GM21381 (cell line): ENCODE results near the gene NOPCHAP1.

Experiments used
- ATAC-seq: cut with Tn5 transposase; IDR thresholded peaks from one replicate; pipeline ENCODE4 v1.9.1; 2021; ENCODE audit warnings: mild to moderate bottlenecking, moderate library complexity; ENCODE audit not compliant: unreplicated experiment

NOPCHAP1 gene

DNA sequence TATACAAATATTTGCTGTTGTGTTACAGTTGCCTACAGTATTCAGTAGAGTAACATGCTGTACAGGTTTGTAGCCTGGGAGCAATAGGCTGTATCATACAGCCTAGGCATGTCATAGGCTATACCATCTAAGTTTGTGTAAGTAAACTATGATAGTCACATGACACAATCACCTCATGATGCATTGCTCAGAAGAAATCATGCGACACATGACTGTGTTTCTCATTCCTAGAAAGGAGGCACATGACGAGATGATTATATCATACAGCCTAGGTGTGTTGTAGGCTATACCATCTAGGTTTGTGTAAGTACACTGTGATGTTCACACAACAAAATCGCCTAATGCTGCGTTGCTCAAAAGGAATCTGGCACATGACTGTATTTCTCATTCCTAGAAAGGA, 31.9 kb downstream of the NOPCHAP1 start:
- ATAC-seq: no peak

DNA sequence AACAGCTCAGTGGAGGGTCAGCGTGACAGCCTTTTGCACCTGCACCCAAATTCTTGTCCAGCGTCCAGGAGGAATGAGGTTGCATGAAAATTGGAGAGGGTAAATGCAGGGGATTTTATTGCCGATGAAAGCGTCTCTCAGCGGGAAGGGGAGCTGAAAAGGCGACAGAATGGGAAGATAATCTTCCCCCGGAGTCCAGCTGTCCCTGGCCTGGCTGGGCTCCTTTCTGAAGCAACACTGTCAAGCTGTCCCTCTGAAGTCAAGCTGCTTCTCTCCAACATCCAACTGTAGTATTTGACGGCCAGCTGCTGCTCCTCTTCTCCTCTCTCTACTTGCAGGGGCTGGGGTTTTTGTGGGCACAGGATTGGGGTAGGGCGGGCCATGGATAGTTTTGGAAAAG, 32.7 kb downstream of the NOPCHAP1 start:
- ATAC-seq: no peak

DNA sequence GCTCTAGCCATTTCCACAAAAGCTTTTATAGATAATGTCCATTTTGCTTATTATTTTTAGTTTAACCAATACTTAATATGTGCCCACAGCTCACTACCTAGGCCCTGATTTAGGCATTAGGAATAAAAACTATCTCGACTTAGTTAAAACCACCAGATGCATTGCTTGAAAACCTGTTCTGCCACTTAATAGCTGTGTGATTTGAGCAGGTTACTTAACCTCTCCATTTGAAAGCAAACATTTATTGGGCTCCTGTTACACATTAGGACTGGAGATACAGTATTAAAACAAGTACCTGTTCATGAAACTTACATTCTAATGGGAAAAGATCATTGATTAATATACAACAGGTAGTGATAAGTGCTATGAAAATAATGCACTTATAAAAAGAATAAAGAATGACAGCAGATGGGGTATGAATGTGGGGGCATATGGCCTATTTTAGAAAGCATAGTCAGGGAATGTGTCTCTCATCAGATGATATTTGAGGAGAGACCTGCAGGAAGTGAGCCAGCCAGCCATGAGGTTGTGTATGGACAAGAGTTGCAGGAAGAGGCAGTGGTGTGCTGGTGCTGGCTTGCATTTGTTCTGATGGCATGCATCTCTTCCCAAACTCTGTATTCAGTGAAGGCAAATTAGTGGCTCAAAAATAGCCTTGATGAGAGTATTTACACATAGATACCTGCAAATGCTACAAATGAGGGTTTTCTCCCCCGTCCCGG, 34.3 kb downstream of the NOPCHAP1 start:
- ATAC-seq: no peak

GRCh38 chr12:105024928-105025327, 38.8 kb downstream of the NOPCHAP1 start:
- ATAC-seq: no peak

DNA sequence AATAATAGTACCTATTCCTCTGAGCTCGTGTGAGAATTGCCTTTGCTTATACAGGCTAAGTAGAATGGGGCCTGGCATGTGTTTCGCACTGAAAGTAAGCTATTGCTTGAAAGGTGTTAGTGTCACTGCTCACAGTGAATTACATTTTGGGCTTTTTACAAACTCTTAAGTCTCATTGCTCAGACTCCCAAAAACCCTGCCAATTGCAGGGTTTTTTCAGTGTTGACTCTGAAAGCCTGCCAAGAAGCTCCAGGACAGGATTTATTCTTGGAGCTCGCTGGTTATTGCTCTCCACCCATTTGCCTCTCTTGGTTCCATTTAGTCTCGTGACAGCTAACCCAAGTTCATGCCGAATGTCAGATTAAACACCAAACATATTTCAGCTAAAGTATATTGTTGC, 39.8 kb downstream of the NOPCHAP1 start:
- ATAC-seq: no peak

DNA sequence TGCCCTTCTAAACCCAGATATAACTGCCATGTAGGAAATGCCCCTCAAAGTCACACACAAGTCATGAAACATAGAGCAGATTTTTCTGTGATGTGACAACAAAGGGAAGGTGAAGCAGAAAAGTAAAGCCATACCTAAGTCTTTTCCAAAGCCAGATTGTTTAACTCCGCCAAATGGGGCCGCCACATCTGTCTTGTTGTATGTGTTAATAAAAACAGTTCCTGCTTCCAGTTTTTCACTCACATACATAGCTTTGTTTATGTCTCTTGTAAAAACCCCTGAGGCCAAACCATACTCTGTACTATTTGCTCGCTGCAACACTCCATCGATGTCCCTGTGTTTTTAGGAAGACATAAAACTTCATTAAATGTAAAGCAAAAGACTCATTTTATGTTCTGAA, 40.3 kb downstream of the NOPCHAP1 start:
- no peak for ATAC-seq

GRCh38 chr12:105030820-105031807, 45.0 kb downstream of the NOPCHAP1 start:
- ATAC-seq: peak; percentile 93

DNA sequence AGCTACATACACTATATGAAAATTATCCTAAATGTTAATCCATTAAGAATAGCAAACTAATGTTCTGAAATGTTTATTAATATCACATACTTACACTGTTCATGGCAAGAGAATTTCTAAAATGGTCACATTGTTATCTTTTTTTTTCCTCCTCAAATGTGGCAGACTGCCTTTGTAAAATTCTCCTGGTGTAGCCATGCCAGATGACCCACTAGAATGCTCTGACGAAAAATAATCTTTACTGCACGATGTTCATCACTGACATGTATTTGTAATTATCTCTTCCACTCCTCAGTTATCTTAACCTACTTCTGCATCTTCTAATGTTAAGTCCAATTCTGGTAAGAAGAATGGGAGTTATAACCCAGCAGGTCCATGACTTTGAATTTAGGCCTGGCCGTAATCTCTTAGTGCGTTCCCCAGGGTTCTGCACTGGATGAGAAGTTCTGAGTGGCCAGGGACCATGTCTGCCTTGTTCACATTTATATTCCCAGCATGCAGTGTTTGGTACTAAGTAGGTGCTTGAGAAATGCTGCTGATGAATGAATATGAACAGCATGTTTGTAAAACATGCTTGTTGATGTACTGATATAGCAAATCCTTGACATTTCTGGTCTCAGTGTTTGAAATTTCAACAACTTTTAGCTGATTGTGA, 46.7 kb downstream of the NOPCHAP1 start:
- no peak for ATAC-seq

GRCh38 chr12:105033851-105034250, 47.7 kb downstream of the NOPCHAP1 start:
- ATAC-seq: no peak
